Hematopoietic multipotent progenitor cell treated with erythropoietin and hydrocortisone succinate and interleukin-3 and kit ligand, for 6 days (in vitro differentiated cells): Measurements from ENCODE around the gene TRHDE.
"Not testable (repeated sequence)": the region's sequence is repeated elsewhere in the genome, so short reads cannot be mapped to it uniquely, and the experiment has no call there.

Source experiments
- DNase-seq: peaks from one replicate; pipeline ENCODE4 v3.0.0-alpha.2; 2015

TRHDE gene

GRCh38 chr12:72658615-72659014 lies 386.4 kb downstream of the TRHDE start:
- no peak for DNase-seq

- DNase-seq = not testable (repeated sequence)
Observed at GRCh38 chr12:72660174-72660573, 388.0 kb downstream of the TRHDE start.

GRCh38 chr12:72673853-72674252 lies 401.7 kb downstream of the TRHDE start:
- no peak for DNase-seq

- peak; percentile 73 for DNase-seq
Observed at GRCh38 chr12:72676556-72676955, 404.4 kb downstream of the TRHDE start.

GRCh38 chr12:72677139-72677538 lies 405.0 kb downstream of the TRHDE start:
- DNase-seq = peak; percentile 22

- DNase-seq = peak; percentile 89
Observed at GRCh38 chr12:72677846-72678245, 405.7 kb downstream of the TRHDE start.

- peak; percentile 34 for DNase-seq
Observed at GRCh38 chr12:72679147-72679757, 407.1 kb downstream of the TRHDE start.

- DNase-seq = no peak
Observed at GRCh38 chr12:72681028-72681427, 408.9 kb downstream of the TRHDE start.

- DNase-seq = no peak
Observed at GRCh38 chr12:72684491-72684890, 412.3 kb downstream of the TRHDE start.

GRCh38 chr12:72692338-72692737 lies 420.2 kb downstream of the TRHDE start:
- no peak for DNase-seq

GRCh38 chr12:72694193-72694592 lies 422.0 kb downstream of the TRHDE start:
- no peak for DNase-seq

- DNase-seq = peak; percentile 9
Observed at GRCh38 chr12:72699362-72699761, 427.2 kb downstream of the TRHDE start.

GRCh38 chr12:72712025-72712424 lies 439.9 kb downstream of the TRHDE start:
- not testable (repeated sequence) for DNase-seq

- DNase-seq = no peak
Observed at GRCh38 chr12:72716221-72716620, 444.1 kb downstream of the TRHDE start.

- no peak for DNase-seq
Observed at GRCh38 chr12:72717036-72717435, 444.9 kb downstream of the TRHDE start.
